NT2/D1 (cell line): ENCODE results near the gene PDHB.

Experiments
- DNase-seq: peaks from one replicate; pipeline ENCODE4 v3.0.0-alpha.2; 2011; ENCODE audit warnings: low read depth, low spot score
- H3K27me3 ChIP-seq: 2 replicates; pipeline ENCODE4 v1.6.0; 2011; ENCODE audit warnings: mild to moderate bottlenecking; ENCODE audit not compliant: insufficient read length, insufficient read depth
- H3K36me3 ChIP-seq: 2 replicates; pipeline ENCODE4 v1.6.1; 2011; ENCODE audit warnings: mild to moderate bottlenecking, low read length, mixed read lengths; ENCODE audit not compliant: insufficient read depth, insufficient read length
- H3K4me1 ChIP-seq: 2 replicates; pipeline ENCODE4 v1.5.1; 2011; ENCODE audit not compliant: insufficient read depth, insufficient read length
- H3K4me3 ChIP-seq: 2 replicates; pipeline ENCODE4 v1.5.1; 2011; ENCODE audit warnings: low read depth; ENCODE audit not compliant: insufficient read length
- H3K9ac ChIP-seq: 2 replicates; pipeline ENCODE4 v1.6.0; 2011; ENCODE audit warnings: low read depth; ENCODE audit not compliant: insufficient read length
- H3K9me3 ChIP-seq: 2 replicates; pipeline ENCODE4 v1.5.1; 2011; ENCODE audit warnings: mild to moderate bottlenecking, low read length; ENCODE audit not compliant: insufficient read depth
- SUZ12 ChIP-seq: IDR thresholded peaks from 2 replicates; pipeline ENCODE4 v1.6.1; 2011; ENCODE audit not compliant: insufficient read length, insufficient read depth; ENCODE audit errors: extremely low read depth
- YY1 ChIP-seq: IDR thresholded peaks from 2 replicates; pipeline ENCODE4 v1.6.1; 2011; ENCODE audit not compliant: insufficient read length, insufficient read depth
- ZNF274 ChIP-seq: IDR thresholded peaks from 2 replicates; pipeline ENCODE4 v1.6.1; 2011; ENCODE audit warnings: mild to moderate bottlenecking, low read depth, low read length

The PDHB gene

DNA sequence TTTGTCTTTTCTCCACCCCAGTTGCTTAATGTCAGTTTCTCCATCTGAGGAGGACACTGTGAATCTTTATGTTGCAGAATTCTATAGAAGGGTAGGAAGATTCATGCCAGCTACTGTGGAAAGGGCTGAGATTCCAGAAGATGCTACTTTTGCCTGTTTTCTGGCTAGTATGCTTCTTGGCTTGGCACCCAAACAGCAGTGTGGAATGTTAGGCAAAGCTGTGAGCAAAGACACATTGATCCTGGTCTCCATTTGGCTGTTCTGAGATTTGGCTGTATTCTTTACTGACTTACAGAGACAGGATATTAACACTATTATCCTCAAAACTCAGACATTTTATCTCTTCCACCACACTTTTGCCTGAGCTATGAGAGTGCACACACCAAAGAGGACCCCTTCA, 39.3 kb downstream of the PDHB start:
- Histone ChIP-seq H3K27me3 (no peaks in the 10 kb centered on the region), H3K9me3 (no peaks in the 10 kb centered on the region), H3K9ac (no peak overlapping the region), H3K4me1 (peaks cover 3% of the 10 kb centered on the region), H3K4me3 (no peak overlapping the region), H3K36me3 (peaks cover 13% of the 10 kb centered on the region)
- DNase-seq, result no peak
- TF ChIP-seq ZNF274 (no peak), SUZ12 (no peak), YY1 (no peak)

GRCh38 chr3:58392181-58392580, 41.5 kb downstream of the PDHB start:
- Histone ChIP-seq H3K4me3 (no peak overlapping the region), H3K36me3 (peaks cover 3% of the 10 kb centered on the region), H3K9me3 (no peaks in the 10 kb centered on the region), H3K27me3 (no peaks in the 10 kb centered on the region), H3K9ac (no peak overlapping the region), H3K4me1 (peaks cover 3% of the 10 kb centered on the region)
- TF ChIP-seq YY1, result no peak
- no peak for TF ChIP-seq SUZ12
- TF ChIP-seq ZNF274, result no peak
- no peak for DNase-seq

- no peak overlapping the region for H3K9ac ChIP-seq
- H3K4me3 ChIP-seq, result no peak overlapping the region
- no peaks in the 10 kb centered on the region for H3K27me3 ChIP-seq
- TF ChIP-seq YY1 (no peak), SUZ12 (no peak), ZNF274 (no peak)
- H3K4me1 ChIP-seq, result peaks cover 3% of the 10 kb centered on the region
- H3K9me3 ChIP-seq, result no peaks in the 10 kb centered on the region
- DNase-seq, result no peak
- H3K36me3 ChIP-seq, result no peaks in the 10 kb centered on the region
Measured at GRCh38 chr3:58391156-58391865, 42.3 kb downstream of the PDHB start.

DNA sequence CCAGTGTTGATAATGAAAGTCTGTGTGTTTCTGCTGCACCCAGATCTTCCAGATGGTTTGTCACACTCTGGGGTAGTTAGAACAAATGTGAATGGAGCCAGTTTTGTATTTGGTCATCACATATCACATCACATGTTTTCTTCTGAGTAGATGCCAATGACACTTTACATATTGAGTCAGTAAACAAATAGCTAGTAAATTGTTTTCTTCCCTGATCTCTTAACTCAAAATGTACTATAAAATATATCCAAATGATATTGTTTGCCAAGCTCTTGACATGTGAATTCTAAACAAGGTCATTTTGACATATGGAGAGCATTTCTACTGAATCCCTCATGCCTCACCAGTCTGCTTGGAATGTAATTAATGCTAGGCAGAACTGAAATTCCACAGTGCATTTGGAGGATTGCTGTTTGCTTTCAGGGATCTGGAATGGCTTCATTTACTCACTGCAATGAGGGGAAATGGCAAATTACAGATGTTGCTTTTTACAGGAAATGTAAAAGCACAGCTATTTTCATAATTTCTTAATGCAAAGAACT, 45.0 kb downstream of the PDHB start:
- DNase-seq, result no peak
- no peak for TF ChIP-seq SUZ12
- no peak for TF ChIP-seq YY1
- no peak for TF ChIP-seq ZNF274
- H3K4me1 ChIP-seq, result no peaks in the 10 kb centered on the region
- H3K36me3 ChIP-seq, result no peaks in the 10 kb centered on the region
- H3K9me3 ChIP-seq, result no peaks in the 10 kb centered on the region
- H3K27me3 ChIP-seq, result no peaks in the 10 kb centered on the region
- no peak overlapping the region for H3K9ac ChIP-seq
- no peak overlapping the region for H3K4me3 ChIP-seq

- H3K4me1 ChIP-seq, result no peaks in the 10 kb centered on the region
- no peaks in the 10 kb centered on the region for H3K36me3 ChIP-seq
- no peak overlapping the region for H3K4me3 ChIP-seq
- no peak for TF ChIP-seq SUZ12
- H3K27me3 ChIP-seq, result no peaks in the 10 kb centered on the region
- H3K9me3 ChIP-seq, result no peaks in the 10 kb centered on the region
- DNase-seq, result no peak
- no peak overlapping the region for H3K9ac ChIP-seq
Measured at GRCh38 chr3:58387650-58388546, 45.7 kb downstream of the PDHB start.

DNA sequence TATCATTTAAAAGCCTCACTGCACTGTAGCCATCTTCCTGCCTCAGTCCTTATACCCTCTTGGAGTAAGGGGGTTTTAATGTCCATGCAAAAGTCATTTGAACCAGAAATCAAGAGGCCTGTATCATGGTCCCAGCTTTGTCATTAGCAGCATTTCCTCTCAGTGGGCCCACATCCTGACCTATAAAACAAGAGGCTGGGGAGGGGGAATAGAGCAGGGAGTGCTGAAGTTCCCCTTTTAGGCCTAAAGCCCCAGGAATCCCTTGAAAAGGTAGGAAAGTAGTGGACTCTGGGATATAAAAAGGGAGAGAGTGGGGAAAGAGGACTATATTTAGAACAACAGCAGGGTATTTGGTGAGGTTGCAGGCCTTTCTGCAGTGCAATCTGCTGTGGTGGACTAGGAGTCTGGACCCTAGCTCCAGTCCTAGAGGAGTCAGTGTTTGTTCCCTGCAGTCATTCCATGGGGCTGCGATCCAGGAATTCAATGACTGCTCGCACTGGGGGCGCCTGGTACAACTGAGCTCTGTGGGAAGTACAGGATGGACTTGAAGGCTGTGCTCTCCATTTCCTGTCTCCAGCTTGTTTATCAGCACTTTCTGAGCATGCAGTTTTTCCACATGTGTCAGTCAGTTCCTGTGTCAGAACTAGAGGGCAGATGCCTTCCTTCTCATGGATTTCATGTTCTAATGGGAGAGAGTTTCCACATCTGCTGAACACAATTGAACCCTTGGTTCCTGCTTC, 46.8 kb downstream of the PDHB start:
- Histone ChIP-seq H3K9me3 (no peaks in the 10 kb centered on the region), H3K9ac (no peak overlapping the region), H3K4me3 (no peak overlapping the region), H3K36me3 (no peaks in the 10 kb centered on the region), H3K4me1 (no peaks in the 10 kb centered on the region), H3K27me3 (no peaks in the 10 kb centered on the region)
- TF ChIP-seq ZNF274, result no peak
- TF ChIP-seq SUZ12, result no peak
- no peak for TF ChIP-seq YY1
- DNase-seq, result no peak
